ENCODE results near the gene PICALM.

Gene PICALM

GRCh38 chr11:86046116-86046515, 22.8 kb downstream of the PICALM start:
- no peak for DNase-seq

DNA sequence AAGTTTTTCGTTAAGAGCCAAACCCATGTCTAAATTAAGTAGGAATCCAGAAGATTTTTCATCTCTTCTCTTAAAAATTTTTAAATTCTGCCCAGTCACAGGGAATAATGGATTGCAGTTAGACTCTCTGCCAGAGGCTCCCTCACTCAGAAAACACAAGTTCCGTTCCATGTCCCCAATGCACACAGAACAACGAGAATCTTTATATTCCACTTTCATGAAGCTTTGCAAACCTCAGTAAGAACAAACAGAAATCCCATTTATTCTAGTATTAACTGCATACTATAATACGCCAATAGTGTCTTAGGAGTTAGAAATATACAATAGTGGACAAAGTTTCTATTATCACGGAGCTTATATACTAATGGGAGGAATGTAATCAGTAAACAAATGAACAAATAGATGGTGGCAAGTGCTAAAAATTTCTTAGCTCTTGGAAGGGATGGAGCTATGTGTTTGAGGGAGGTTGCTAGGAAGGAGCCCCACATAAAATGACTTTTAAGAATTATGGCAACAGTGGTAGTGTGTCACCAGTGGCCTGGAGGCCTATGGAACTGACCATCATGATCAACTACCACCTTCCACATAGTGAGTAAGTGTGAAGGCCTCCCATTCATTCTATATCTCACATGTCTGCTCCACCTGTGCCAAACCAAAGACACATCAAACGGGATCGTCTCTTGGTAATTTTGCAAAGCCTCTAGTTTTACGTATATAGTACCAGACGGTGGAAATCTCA, 24.9 kb downstream of the PICALM start:
- no peak for DNase-seq

DNA sequence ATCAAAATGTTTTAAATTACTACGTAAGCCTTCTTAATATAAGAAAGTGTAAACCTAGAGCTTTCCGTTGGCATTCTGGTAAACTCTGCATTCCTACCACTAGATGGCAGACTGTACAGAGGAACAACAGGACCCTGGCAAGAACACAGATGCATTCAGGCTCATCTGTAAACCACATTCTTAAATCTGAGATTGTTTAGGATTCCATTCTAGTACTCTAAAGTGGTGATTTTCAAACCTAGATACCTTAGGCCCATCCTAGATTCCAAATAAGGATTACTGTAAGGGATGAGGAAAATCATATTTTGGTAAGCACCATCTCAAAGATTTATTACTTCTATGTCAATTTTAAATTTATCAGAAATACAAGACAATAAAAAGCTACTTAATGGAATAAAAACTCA, 26.9 kb downstream of the PICALM start:
- no peak for DNase-seq

DNA sequence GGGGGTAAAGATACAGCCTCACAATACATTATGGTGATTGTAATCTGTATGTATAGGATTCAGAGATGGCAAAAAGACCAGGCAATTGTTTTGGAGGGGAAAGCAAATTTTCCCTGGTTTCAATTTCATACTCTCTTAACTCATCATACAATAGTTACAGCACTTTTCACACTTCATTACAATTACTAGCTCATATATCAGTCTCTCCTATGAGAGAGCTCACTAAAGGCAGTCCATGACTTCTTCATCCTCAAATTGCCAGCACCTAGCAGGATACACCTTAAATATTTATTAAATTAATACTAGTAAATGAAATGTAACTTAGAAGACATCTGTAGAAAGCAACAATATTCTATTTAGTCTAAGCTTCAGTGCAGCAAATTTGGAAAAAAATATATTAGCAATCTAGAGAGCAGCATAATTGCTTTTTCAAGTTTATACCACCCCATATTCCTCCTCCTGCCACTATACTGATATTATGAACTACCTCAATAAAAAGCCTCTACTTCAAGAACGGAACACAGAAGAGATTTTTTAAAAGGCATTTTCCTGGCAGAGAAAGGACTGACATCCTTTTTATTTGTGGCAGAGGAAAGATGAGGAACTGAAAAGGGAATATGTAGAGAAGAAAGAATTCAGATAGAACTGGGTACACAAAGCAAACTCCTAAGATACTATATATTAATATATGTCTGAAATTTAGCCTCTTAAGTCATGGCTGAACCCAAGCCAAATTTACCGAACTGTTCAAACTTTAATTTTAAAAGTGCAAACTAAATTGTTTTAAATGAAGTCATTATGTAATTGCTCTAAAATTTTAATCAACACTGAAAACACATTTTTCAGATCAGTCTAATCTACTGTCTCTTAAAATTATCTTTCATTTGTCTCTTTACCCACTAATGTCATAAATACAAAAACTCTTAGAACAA, 27.7 kb downstream of the PICALM start:
- no peak for DNase-seq

- DNase-seq, result no peak
Measured at GRCh38 chr11:86039094-86039493, 29.8 kb downstream of the PICALM start.

GRCh38 chr11:86037743-86038142, 31.1 kb downstream of the PICALM start:
- no peak for DNase-seq

DNA sequence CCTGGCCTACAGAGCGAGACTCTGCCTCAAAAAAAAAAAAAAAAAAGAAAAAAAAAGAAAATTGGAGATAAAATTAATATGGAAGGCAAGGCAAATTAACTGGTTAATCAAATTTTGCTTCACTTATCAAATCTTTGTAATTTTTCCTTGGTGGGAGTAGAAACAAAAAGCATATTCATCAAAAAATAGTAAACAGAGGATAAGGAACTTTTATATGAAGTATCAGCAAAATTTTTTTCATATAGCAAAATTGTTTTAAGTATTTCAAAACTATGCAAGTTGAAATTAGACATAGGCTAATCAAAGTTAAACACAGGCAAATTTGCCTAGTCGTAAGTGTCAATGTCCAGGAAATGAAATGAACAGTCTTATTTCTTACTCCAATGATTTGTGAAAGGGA, 33.0 kb downstream of the PICALM start:
- DNase-seq, result no peak

DNA sequence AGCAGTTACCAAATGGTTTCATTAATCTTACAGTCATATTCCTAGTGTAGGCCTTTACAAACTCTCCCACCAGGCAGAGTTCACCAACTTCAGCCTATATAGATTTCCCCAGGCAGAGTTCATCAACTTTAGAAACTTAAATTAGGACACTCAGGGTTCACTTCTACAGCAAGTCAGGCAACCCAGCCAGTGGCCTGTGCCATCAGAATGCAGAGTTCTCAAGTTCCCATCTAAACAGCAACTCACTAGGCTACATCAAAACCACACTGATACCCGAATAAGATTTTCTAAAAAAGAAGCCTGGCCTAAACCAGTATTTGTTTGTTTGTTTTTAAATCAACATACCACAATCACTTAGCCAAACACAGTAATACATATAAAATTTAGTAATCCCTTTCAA, 33.7 kb downstream of the PICALM start:
- no peak for DNase-seq

- no peak for DNase-seq
Measured at GRCh38 chr11:86034710-86035109, 34.2 kb downstream of the PICALM start.

GRCh38 chr11:86021377-86021776, 47.5 kb downstream of the PICALM start:
- no peak for DNase-seq

- no peak for DNase-seq
Measured at GRCh38 chr11:86018249-86018648, 50.6 kb downstream of the PICALM start.

DNA sequence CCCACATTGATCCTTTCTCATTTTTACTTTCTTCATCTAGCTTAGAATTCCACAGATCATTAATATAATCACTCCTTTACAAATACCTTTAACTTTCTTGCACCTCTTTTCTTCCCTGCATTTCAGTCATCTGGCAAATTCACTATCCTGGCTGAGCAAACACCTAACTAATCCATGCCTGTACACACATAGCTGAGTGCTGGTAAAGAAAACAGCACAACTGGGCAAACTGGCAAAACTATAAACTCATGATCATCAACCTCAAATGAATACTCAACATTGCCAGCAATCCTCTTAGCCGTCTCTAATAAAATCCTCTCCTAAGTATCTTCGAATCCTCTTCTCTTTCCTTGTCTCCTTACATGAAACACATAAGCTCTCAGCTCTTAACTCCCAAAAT, 52.4 kb downstream of the PICALM start:
- DNase-seq, result no peak

DNA sequence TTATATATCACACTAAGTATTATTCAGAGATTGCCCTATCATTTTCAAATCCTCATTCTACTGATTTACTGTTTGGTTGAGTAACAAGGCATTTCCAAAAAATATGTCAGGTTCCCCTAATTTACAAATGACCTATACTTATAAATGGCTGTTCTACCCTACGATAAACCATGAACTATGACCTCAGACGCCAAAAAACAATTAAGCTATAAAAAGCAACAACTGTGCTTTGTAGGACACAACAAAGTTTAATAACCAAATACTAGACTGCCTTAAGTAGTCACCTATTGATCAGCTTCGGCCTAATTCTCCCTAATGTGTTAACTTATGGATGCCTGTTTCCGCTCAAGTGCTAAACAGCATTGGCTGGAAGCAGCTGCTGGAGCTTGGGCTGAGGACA, 53.2 kb downstream of the PICALM start:
- no peak for DNase-seq

GRCh38 chr11:86014221-86014620, 54.7 kb downstream of the PICALM start:
- DNase-seq, result no peak

- no peak for DNase-seq
Measured at GRCh38 chr11:86013713-86014112, 55.2 kb downstream of the PICALM start.

DNA sequence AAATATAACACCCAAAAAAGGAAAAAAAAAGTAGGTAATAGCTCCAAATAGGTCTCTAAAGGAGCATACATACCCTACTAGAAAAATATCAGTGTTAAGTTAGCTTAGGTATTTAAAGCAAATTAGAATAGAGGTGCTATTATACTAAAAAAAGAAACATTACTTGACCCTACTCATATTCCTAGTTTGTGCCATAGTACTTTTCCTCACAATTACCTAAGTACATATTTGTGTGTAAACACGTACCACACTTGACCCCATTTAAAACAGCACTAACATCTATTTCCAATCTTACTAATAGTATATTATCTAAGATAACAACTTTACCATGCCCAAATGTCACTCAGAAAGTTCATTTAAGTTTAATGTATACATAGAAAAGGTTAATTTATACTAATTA, 57.7 kb downstream of the PICALM start:
- DNase-seq, result no peak

- no peak for DNase-seq
Measured at GRCh38 chr11:86003654-86004053, 65.2 kb downstream of the PICALM start.

DNA sequence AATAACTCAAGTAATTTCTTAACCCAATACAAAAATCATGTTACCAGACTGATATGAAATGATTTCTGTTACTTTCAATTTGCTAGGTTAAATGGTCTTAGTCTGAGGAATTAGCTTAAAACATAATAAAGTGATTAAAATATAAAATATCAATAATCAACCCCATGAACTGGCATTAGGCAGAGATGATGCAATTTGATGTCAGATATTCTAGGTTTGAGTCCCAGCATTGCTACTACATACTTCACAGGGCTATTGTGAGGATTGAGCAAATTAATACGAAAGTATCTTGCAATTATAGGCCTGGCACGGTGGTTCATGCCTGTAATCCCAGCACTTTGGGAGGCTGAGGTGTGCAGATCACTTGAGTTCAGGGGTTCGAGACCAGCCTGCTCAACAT, 66.5 kb downstream of the PICALM start:
- DNase-seq, result no peak

GRCh38 chr11:85991508-85991907, 77.4 kb downstream of the PICALM start:
- DNase-seq, result no peak

DNA sequence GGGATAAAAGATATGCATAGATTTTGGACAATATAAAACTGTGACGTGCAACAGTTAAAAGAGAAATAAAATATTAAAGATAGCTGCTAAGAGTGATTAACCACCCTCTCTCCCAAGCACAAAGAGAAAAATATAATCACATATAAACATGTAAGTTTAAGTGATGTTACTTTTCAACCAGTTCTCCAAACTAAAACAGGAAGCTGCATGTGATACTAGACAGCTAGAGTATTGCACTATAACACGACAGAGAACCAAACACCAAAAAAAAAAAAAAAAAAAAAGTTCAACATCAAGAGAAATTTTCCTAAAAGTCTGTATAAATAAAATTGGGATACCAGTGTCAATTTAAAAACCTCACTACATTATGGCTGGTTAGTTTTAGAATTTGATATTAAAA, 79.1 kb downstream of the PICALM start:
- DNase-seq, result no peak

DNA sequence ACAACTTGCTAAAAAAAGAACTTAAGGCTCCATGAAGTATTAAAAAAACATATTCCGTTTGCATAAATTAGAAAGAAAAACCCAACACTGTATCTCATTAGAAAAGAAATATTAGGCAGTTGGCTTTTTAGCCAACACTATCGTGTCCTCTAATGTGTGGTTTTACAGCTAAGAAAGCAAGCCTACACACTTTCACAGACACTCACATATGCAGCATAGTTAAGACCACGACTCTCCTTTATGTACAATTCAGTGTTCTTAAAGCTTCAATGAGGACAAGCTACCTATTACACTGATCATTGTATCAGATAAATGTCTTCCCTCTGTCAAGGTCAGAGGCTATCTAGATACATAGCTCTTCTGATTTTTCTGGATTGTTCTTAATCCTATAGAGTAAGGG, 80.1 kb downstream of the PICALM start:
- no peak for DNase-seq

- no peak for DNase-seq
Measured at GRCh38 chr11:85977751-85978160, 91.1 kb downstream of the PICALM start.

- no peak for DNase-seq
Measured at GRCh38 chr11:85976525-85976924, 92.4 kb downstream of the PICALM start.

DNA sequence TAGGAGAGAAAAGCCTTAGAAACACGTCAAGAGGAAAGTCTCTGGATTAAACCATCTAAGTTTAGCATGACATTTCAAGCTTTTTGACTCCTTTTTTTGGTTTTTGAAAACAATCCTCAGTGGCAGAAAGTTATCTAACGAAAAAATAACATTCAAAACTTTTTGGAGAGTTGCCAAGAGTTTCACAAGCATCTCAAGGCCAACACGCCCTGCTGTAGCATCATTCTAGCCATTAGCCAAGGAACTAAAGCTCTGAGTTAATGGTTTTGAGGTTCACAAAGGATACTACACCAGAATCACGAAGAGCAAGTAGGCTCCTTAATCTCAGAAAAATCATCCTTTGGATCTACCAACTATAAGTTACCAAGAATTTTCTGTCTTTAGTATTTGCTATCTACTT, 94.8 kb downstream of the PICALM start:
- no peak for DNase-seq

All from activated CD4-positive, alpha-beta T cell treated with anti-CD3 and anti-CD28 coated beads for 1 hour (primary cell).